HepG2 (cell line): ENCODE results near the gene RHBDL1.

Source experiments
- ARID3A ChIP-seq: IDR thresholded peaks from 2 replicates; pipeline ENCODE4 v1.6.1; 2012; ENCODE audit warnings: low read depth, low read length, improper control_type of control experiment
- BCL6 ChIP-seq: IDR thresholded peaks from 2 replicates; pipeline ENCODE4 v1.6.1; 2016; ENCODE audit warnings: missing genetic modification reagents, missing compliant biosample characterization
- HNRNPK ChIP-seq: fragments of 200-400 bp; formaldehyde crosslinking; IDR thresholded peaks from 2 replicates; pipeline ENCODE4 v1.6.1; 2018; ENCODE audit warnings: low read length, low read depth, moderate library complexity, mild to moderate bottlenecking; ENCODE audit not compliant: poor library complexity, severe bottlenecking
- IRF2 ChIP-seq: IDR thresholded peaks from 2 replicates; pipeline ENCODE4 v1.6.1; 2018; ENCODE audit warnings: missing genetic modification reagents, missing compliant biosample characterization
- KLF12 ChIP-seq: sonication (generic); formaldehyde crosslinking; IDR thresholded peaks from 2 replicates; pipeline ENCODE4 v1.4.0; 2020; ENCODE audit warnings: missing genetic modification reagents, borderline replicate concordance
- KLF6 ChIP-seq: IDR thresholded peaks from 2 replicates; pipeline ENCODE4 v1.8.0; 2016; ENCODE audit warnings: missing biosample characterization, missing genetic modification reagents
- MAFK ChIP-seq, 2 experiments: IDR thresholded peaks in 1 of 2; conservative IDR thresholded peaks in 1 of 2; 2 replicates each; pipeline ENCODE4 v1.6.1; 2011; ENCODE audit warnings: improper control_type of control experiment in 2 of 2, low read length in 2 of 2
- RNF219 ChIP-seq: sonication (generic); formaldehyde crosslinking; IDR thresholded peaks from 2 replicates; pipeline ENCODE4 v1.5.0; 2020; ENCODE audit warnings: mild to moderate bottlenecking, missing genetic modification reagents
- TFAP4 ChIP-seq: sonication (generic); IDR thresholded peaks from 2 replicates; pipeline ENCODE4 v1.6.1; 2016; ENCODE audit warnings: low read depth, borderline replicate concordance

DNA sequence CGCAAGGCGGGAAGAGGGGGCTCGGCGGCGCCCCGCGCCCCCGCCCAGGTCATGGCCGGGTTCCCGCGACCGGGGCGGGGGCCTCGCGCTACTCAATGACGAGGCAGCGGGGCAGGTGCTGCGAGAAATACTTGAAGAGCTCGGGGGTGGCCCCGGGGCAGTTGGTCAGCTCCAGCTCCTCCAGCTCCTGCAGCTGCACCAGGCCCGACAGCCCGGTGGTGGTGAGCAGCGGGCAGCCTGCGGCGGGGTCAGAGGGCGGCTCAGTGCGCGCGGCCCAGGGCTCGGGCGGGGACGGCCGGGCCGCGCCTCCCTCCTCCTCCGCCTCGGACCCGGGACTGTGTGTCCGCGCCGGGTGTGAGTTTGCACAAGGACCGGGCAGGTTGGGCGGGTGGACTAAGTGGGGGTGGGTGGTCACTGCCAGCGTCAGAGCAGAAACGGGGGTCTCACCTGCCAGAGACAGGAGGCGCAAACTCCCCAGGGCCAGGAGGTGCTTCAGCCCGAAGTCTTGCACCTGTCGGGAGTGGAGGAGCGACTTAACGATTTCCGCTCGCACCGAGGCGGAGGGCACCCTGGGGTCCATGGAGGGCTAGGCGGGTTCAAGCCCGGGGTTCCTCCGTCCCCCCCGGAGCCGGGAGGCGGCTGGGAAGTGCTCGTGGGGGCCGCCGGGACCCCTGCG, 18.9 kb downstream of the RHBDL1 start:
- TF ChIP-seq HNRNPK (no peak), KLF6 (CRISPR knock-in tag) (no peak), ARID3A (no peak), IRF2 (no peak), MAFK (conservative IDR thresholded peaks at IDR 0.05 in 1 of 2, IDR thresholded peaks at IDR 0.05 in 1 of 2; ENCODE audit: low read length in 2 of 2) (no peak), TFAP4 (no peak), KLF12 (CRISPR knock-in tag) (no peak), BCL6 (CRISPR knock-in tag) (no peak), RNF219 (CRISPR knock-in tag) (no peak)
